ENCODE results near the gene FAM161B. TPM values are rescaled to one million over a fixed set of nuclear protein-coding genes. Genes with fewer than 3 reads are reported as not detected.
"Not testable (repeated sequence)": the region's sequence is repeated elsewhere in the genome, so short reads cannot be mapped to it uniquely, and the experiment has no call there.

FAM161B gene
- total and polyA plus RNA-seq, 4 donors, result 4.3 to 6.7 (median 4.5) TPM

GRCh38 chr14:73935666-73936065 is 14.2 kb downstream of the FAM161B start:
- ATAC-seq (ENCODE audit: low FRiP score) (no peak), DNase-seq (no peak)
- Histone ChIP-seq H3K4me1 (ENCODE audit: control insufficient read depth in 1 of 2, insufficient read depth in 2 of 2, low read length in 2 of 2) (no peaks in the 10 kb centered on the region), H3K4me3 (ENCODE audit: low read length in 2 of 2) (no peak overlapping the region), H3K27me3 (ENCODE audit: control insufficient read depth in 1 of 2, insufficient read depth in 2 of 2, low read length in 1 of 2) (no peaks in the 10 kb centered on the region), H3K9me3 (ENCODE audit: control insufficient read depth, low read length) (no peaks in the 10 kb centered on the region), H3K27ac (ENCODE audit: low read depth in 1 of 2, low read length in 2 of 2) (no peak overlapping the region), H3K36me3 (ENCODE audit: control insufficient read depth in 1 of 2, insufficient read depth in 2 of 2, low read length in 1 of 2) (peaks cover 4 to 10% of the 10 kb centered on the region in 2 donors)
- 81% methylated on average over 2 of the region's 2 CpGs for WGBS, 2 donors
- intact Hi-C loops (cut with DNase I), result no loop called here

GRCh38 chr14:73924337-73924736 is 25.6 kb downstream of the FAM161B start:
- H3K9me3 ChIP-seq (ENCODE audit: control insufficient read depth, low read length), result no peaks in the 10 kb centered on the region
- 78 to 83% methylated on average over 5 of the region's 5 CpGs for WGBS, 2 donors
- no peak for DNase-seq
- intact Hi-C loops (cut with DNase I), result no loop called here
- H3K27ac ChIP-seq (ENCODE audit: low read depth in 1 of 2, low read length in 2 of 2), result no peak overlapping the region
- H3K36me3 ChIP-seq (ENCODE audit: control insufficient read depth in 1 of 2, insufficient read depth in 2 of 2, low read length in 1 of 2), result peaks cover 4 to 19% of the 10 kb centered on the region in 2 donors
- no peaks in the 10 kb centered on the region for H3K27me3 ChIP-seq (ENCODE audit: control insufficient read depth in 1 of 2, insufficient read depth in 2 of 2, low read length in 1 of 2)
- H3K4me1 ChIP-seq (ENCODE audit: control insufficient read depth in 1 of 2, insufficient read depth in 2 of 2, low read length in 2 of 2), result no peaks in the 10 kb centered on the region
- ATAC-seq (ENCODE audit: low FRiP score), result no peak
- H3K4me3 ChIP-seq (ENCODE audit: low read length in 2 of 2), result no peak overlapping the region

GRCh38 chr14:73919457-73919856 is 30.4 kb downstream of the FAM161B start:
- H3K27me3 ChIP-seq (ENCODE audit: control insufficient read depth in 1 of 2, insufficient read depth in 2 of 2, low read length in 1 of 2); H3K4me3 ChIP-seq (ENCODE audit: low read length in 2 of 2): not testable (repeated sequence)

DNA sequence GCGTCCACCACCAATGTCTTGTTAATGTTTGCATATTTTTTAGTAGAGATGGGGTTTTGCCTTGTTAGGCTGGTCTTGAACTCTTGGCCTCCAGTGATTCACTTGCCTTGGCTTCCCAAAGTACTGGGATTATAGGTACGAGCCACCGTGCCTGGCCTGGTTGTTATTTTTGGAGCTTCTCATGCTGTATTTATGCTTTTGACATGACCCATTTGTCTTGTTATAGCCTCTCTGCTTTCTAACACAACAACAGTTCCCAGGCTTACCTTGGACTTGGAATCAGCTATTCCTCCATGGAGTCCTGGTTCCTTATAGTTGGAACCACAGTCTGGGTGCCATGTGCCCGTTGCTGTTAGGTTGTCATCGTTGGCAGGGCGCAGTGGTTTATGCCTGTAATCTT is 33.6 kb downstream of the FAM161B start:
- Histone ChIP-seq H3K9me3 (ENCODE audit: control insufficient read depth, low read length) (no peaks in the 10 kb centered on the region), H3K4me3 (ENCODE audit: low read length in 2 of 2) (no peak overlapping the region), H3K27me3 (ENCODE audit: control insufficient read depth in 1 of 2, insufficient read depth in 2 of 2, low read length in 1 of 2) (no peaks in the 10 kb centered on the region), H3K36me3 (ENCODE audit: control insufficient read depth in 1 of 2, insufficient read depth in 2 of 2, low read length in 1 of 2) (peaks cover 5 to 6% of the 10 kb centered on the region in 2 donors), H3K27ac (ENCODE audit: low read depth in 1 of 2, low read length in 2 of 2) (no peak overlapping the region), H3K4me1 (ENCODE audit: control insufficient read depth in 1 of 2, insufficient read depth in 2 of 2, low read length in 2 of 2) (no peaks in the 10 kb centered on the region)
- ATAC-seq (ENCODE audit: low FRiP score) (no peak), DNase-seq (no peak)
- WGBS, 2 donors, result 47% methylated on average over 6 of the region's 6 CpGs
- intact Hi-C loops (cut with DNase I), result no loop called here

More at GRCh38 chr14:73919457-73919856, 30.4 kb downstream of the FAM161B start:
- H3K4me1 ChIP-seq (ENCODE audit: control insufficient read depth in 1 of 2, insufficient read depth in 2 of 2, low read length in 2 of 2); DNase-seq; intact Hi-C loops (cut with DNase I); H3K27ac ChIP-seq (ENCODE audit: low read depth in 1 of 2, low read length in 2 of 2); H3K9me3 ChIP-seq (ENCODE audit: control insufficient read depth, low read length); ATAC-seq (ENCODE audit: low FRiP score): not testable (repeated sequence)
- WGBS, 2 donors, result 98% methylated on average over 2 of the region's 2 CpGs
- peaks cover 4 to 13% of the 10 kb centered on the region in 2 donors for H3K36me3 ChIP-seq (ENCODE audit: control insufficient read depth in 1 of 2, insufficient read depth in 2 of 2, low read length in 1 of 2)

GRCh38 chr14:73913256-73913655 is 36.6 kb downstream of the FAM161B start:
- DNase-seq (no peak), ATAC-seq (ENCODE audit: low FRiP score) (no peak)
- Histone ChIP-seq H3K4me1 (ENCODE audit: control insufficient read depth in 1 of 2, insufficient read depth in 2 of 2, low read length in 2 of 2) (no peaks in the 10 kb centered on the region), H3K27me3 (ENCODE audit: control insufficient read depth in 1 of 2, insufficient read depth in 2 of 2, low read length in 1 of 2) (no peaks in the 10 kb centered on the region), H3K36me3 (ENCODE audit: control insufficient read depth in 1 of 2, insufficient read depth in 2 of 2, low read length in 1 of 2) (peaks cover 4 to 17% of the 10 kb centered on the region in 2 donors), H3K4me3 (ENCODE audit: low read length in 2 of 2) (no peak overlapping the region), H3K27ac (ENCODE audit: low read depth in 1 of 2, low read length in 2 of 2) (no peak overlapping the region), H3K9me3 (ENCODE audit: control insufficient read depth, low read length) (no peaks in the 10 kb centered on the region)
- intact Hi-C loops (cut with DNase I), result no loop called here
- 17 to 29% methylated on average over 3 of the region's 3 CpGs for WGBS, 2 donors

GRCh38 chr14:73909681-73910080 is 40.2 kb downstream of the FAM161B start:
- DNase-seq (no peak), ATAC-seq (ENCODE audit: low FRiP score) (no peak)
- no peaks in the 10 kb centered on the region for H3K9me3 ChIP-seq (ENCODE audit: control insufficient read depth, low read length)
- no peak overlapping the region for H3K4me3 ChIP-seq (ENCODE audit: low read length in 2 of 2)
- H3K36me3 ChIP-seq (ENCODE audit: control insufficient read depth in 1 of 2, insufficient read depth in 2 of 2, low read length in 1 of 2), result peaks cover 4 to 17% of the 10 kb centered on the region in 2 donors
- H3K4me1 ChIP-seq (ENCODE audit: control insufficient read depth in 1 of 2, insufficient read depth in 2 of 2, low read length in 2 of 2), result no peaks in the 10 kb centered on the region
- WGBS, 2 donors, result 96 to 98% methylated on average over 1 of the region's 1 CpG
- H3K27ac ChIP-seq (ENCODE audit: low read depth in 1 of 2, low read length in 2 of 2), result no peak overlapping the region
- intact Hi-C loops (cut with DNase I), result no loop called here
- no peaks in the 10 kb centered on the region for H3K27me3 ChIP-seq (ENCODE audit: control insufficient read depth in 1 of 2, insufficient read depth in 2 of 2, low read length in 1 of 2)

DNA sequence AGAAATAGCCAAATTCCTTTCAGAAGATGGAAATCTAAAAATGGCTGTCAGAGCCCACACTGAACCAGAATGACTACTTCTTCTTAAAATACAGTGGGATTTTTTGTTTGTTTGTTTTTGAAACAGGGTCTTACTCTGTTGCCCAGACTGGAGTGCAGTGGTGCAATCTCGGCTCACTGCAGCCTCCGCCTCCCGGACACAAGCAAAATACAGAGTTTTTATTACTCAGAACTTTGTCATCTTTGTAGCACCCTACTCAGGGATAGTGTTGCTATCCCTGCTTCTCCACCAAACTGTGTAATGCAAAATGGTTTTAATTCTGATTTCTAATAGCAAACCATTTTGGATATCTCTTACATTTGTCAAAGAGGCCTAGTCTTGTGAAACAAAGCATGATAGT is 46.9 kb downstream of the FAM161B start:
- H3K27me3 ChIP-seq (ENCODE audit: control insufficient read depth in 1 of 2, insufficient read depth in 2 of 2, low read length in 1 of 2), result no peaks in the 10 kb centered on the region
- no peak overlapping the region for H3K4me3 ChIP-seq (ENCODE audit: low read length in 2 of 2)
- no peaks in the 10 kb centered on the region for H3K9me3 ChIP-seq (ENCODE audit: control insufficient read depth, low read length)
- 76 to 79% methylated on average over 3 of the region's 3 CpGs for WGBS, 2 donors
- ATAC-seq (ENCODE audit: low FRiP score), result no peak
- no peaks in the 10 kb centered on the region for H3K4me1 ChIP-seq (ENCODE audit: control insufficient read depth in 1 of 2, insufficient read depth in 2 of 2, low read length in 2 of 2)
- intact Hi-C loops (cut with DNase I), result no loop called here
- no peak overlapping the region for H3K27ac ChIP-seq (ENCODE audit: low read depth in 1 of 2, low read length in 2 of 2)
- no peak for DNase-seq
- H3K36me3 ChIP-seq (ENCODE audit: control insufficient read depth in 1 of 2, insufficient read depth in 2 of 2, low read length in 1 of 2), result peaks cover 0 to 2% of the 10 kb centered on the region in 2 donors

- Histone ChIP-seq H3K27ac (ENCODE audit: low read depth in 1 of 2, low read length in 2 of 2) (no peak overlapping the region), H3K27me3 (ENCODE audit: control insufficient read depth in 1 of 2, insufficient read depth in 2 of 2, low read length in 1 of 2) (no peaks in the 10 kb centered on the region), H3K36me3 (ENCODE audit: control insufficient read depth in 1 of 2, insufficient read depth in 2 of 2, low read length in 1 of 2) (peaks cover 0 to 4% of the 10 kb centered on the region in 2 donors), H3K4me3 (ENCODE audit: low read length in 2 of 2) (no peak overlapping the region), H3K9me3 (ENCODE audit: control insufficient read depth, low read length) (no peaks in the 10 kb centered on the region), H3K4me1 (ENCODE audit: control insufficient read depth in 1 of 2, insufficient read depth in 2 of 2, low read length in 2 of 2) (no peaks in the 10 kb centered on the region)
- intact Hi-C loops (cut with DNase I), result no loop called here
- DNase-seq (no peak), ATAC-seq (ENCODE audit: low FRiP score) (no peak)
- 77 to 78% methylated on average over 1 of the region's 1 CpG for WGBS, 2 donors
Measured at GRCh38 chr14:73896521-73896920, 53.4 kb downstream of the FAM161B start.

- DNase-seq (no peak), ATAC-seq (ENCODE audit: low FRiP score) (no peak)
- WGBS, 2 donors, result 53 to 55% methylated on average over 1 of the region's 1 CpG
- no peaks in the 10 kb centered on the region for H3K9me3 ChIP-seq (ENCODE audit: control insufficient read depth, low read length)
- H3K27me3 ChIP-seq (ENCODE audit: control insufficient read depth in 1 of 2, insufficient read depth in 2 of 2, low read length in 1 of 2), result no peaks in the 10 kb centered on the region
- peaks cover 0 to 4% of the 10 kb centered on the region in 2 donors for H3K36me3 ChIP-seq (ENCODE audit: control insufficient read depth in 1 of 2, insufficient read depth in 2 of 2, low read length in 1 of 2)
- intact Hi-C loops (cut with DNase I), result no loop called here
- H3K27ac ChIP-seq (ENCODE audit: low read depth in 1 of 2, low read length in 2 of 2), result no peak overlapping the region
- H3K4me1 ChIP-seq (ENCODE audit: control insufficient read depth in 1 of 2, insufficient read depth in 2 of 2, low read length in 2 of 2), result no peaks in the 10 kb centered on the region
- no peak overlapping the region for H3K4me3 ChIP-seq (ENCODE audit: low read length in 2 of 2)
Measured at GRCh38 chr14:73895939-73896338, 54.0 kb downstream of the FAM161B start.
